K562 (cell line): ENCODE measurements around the gene ZBTB38. TPM values are rescaled to one million over a fixed set of nuclear protein-coding genes. Genes with fewer than 3 reads are reported as not detected.

ENCODE experiments used
- ARNT ChIP-seq, 2 experiments: fragments of 450-650 bp; IDR thresholded peaks; 2 replicates each; pipeline ENCODE4 v1.6.1; 2016; ENCODE audit warnings: mild to moderate bottlenecking in 1 of 2
- ESRRA ChIP-seq: fragments of 450-650 bp; IDR thresholded peaks from 2 replicates; pipeline ENCODE4 v1.6.1; 2014; ENCODE audit warnings: low read depth, mild to moderate bottlenecking, moderate library complexity, borderline replicate concordance
- GATAD2A ChIP-seq: fragments of 450-650 bp; IDR thresholded peaks from 2 replicates; pipeline ENCODE4 v1.6.1; 2017
- HEY1 ChIP-seq: fragments of 250-450 bp; sonication (Bioruptor Pico); IDR thresholded peaks from 2 replicates; pipeline ENCODE4 v1.5.0; 2020; ENCODE audit warnings: mild to moderate bottlenecking, moderate library complexity, borderline replicate concordance
- HMBOX1 ChIP-seq: sonication (generic); IDR thresholded peaks from 2 replicates; pipeline ENCODE4 v1.6.1; 2016
- NCOR1 ChIP-seq: fragments of 450-650 bp; IDR thresholded peaks from 2 replicates; pipeline ENCODE4 v1.6.1; 2016; ENCODE audit warnings: mild to moderate bottlenecking, moderate library complexity
- NR2F6 ChIP-seq: fragments of 450-650 bp; formaldehyde crosslinking; IDR thresholded peaks from 2 replicates; pipeline ENCODE4 v1.4.0; 2020; ENCODE audit warnings: mild to moderate bottlenecking
- PKNOX1 ChIP-seq: fragments of 450-650 bp; IDR thresholded peaks from 2 replicates; pipeline ENCODE4 v1.6.1; 2016
- SMARCE1 ChIP-seq: fragments of 450-650 bp; IDR thresholded peaks from 2 replicates; pipeline ENCODE4 v1.7.1; 2016; ENCODE audit warnings: mild to moderate bottlenecking
- U2AF2 ChIP-seq: fragments of 200-400 bp; formaldehyde crosslinking; optimal IDR thresholded peaks from 2 replicates; pipeline ENCODE3; 2017; ENCODE audit warnings: low read depth, mild to moderate bottlenecking, low read length
- ZBTB40 ChIP-seq, 2 experiments: fragments of 450-650 bp in 1 of 2; sonication (generic) in 1 of 2; formaldehyde crosslinking in 1 of 2; IDR thresholded peaks; 2 replicates each; pipeline versions ENCODE4 v1.7.1 to v1.9.0; 2016 to 2022; ENCODE audit warnings: inconsistent platforms in 1 of 2, mild to moderate bottlenecking in 1 of 2, missing genetic modification reagents in 1 of 2
- ZC3H11A ChIP-seq: IDR thresholded peaks from 2 replicates; pipeline ENCODE4 v1.6.1; 2012; ENCODE audit warnings: low read depth, low read length, improper control_type of control experiment
- ZNF395 ChIP-seq: fragments of 200-800 bp; sonication (Bioruptor generic); IDR thresholded peaks from 2 replicates; pipeline ENCODE4 v1.6.1; 2017; ENCODE audit warnings: missing genetic modification characterization, missing compliant biosample characterization
- ZNF408 ChIP-seq: fragments of 250-450 bp; sonication (Bioruptor Pico); IDR thresholded peaks from 2 replicates; pipeline ENCODE4 v1.4.0; 2020; ENCODE audit warnings: low read depth, mild to moderate bottlenecking, moderate library complexity
- polyA plus RNA-seq, 8 experiments: library from polyadenylated mRNA; depleted of rRNA in 4 of 8; stranded (reverse) in 5 of 8; unstranded in 3 of 8; fragments of >200 nt; fragmentation: Nextera tagmentation in 2 of 8; fragmentation: Illumina TruSeq in 1 of 8; extraction: Ambion mirVana in 2 of 8; extraction: Trizol in 1 of 8; gene quantifications; 2 replicates each; pipeline versions ENCODE4 v1.2.1 to v1.2.3, GENCODE V29; 2011 to 2014; ENCODE audit warnings: inconsistent platforms in 1 of 8, missing spikeins in 1 of 8
- total RNA-seq, 7 experiments: library from RNA; depleted of rRNA in 6 of 7; stranded (reverse); fragments of >200 nt in 6 of 7; fragmentation: Illumina TruSeq in 2 of 7; extraction: Trizol in 2 of 7; gene quantifications; 2 replicates each; pipeline versions ENCODE4 v1.2.1 to v1.2.3, GENCODE V29; 2011 to 2021; ENCODE audit warnings: low replicate concordance in 1 of 7

ZBTB38 gene
- total and polyA plus RNA-seq, 9 of the 15 experiments (the other 6 are each of a cell fraction or from before 2014, with no cell fraction given): 12.1 to 39.4 (median 22.9) TPM

GRCh38 chr3:141366285-141367037 lies 1.8 kb upstream of the ZBTB38 start (continued):
- TF ChIP-seq ZNF408 (CRISPR knock-in tag) (no peak), NCOR1 (no peak), ARNT (IDR thresholded peaks at IDR 0.05) (no peak), ZNF395 (CRISPR knock-in tag) (no peak; the same call in 1 of the 2 replicates), GATAD2A (no peak), ESRRA (peak; percentile 57; the same call in 1 of the 2 replicates), U2AF2 (no peak), ZC3H11A (no peak), SMARCE1 (peak; percentile 53; the same call in 1 of the 2 replicates), PKNOX1 (no peak), HMBOX1 (no peak), NR2F6 (CRISPR knock-in tag) (no peak), ZBTB40 (IDR thresholded peaks at IDR 0.05) (no peak), ZBTB40 (CRISPR knock-in tag; IDR thresholded peaks at IDR 0.05) (no peak), HEY1 (CRISPR knock-in tag) (no peak)
